GM06990 (cell line): Measurements from ENCODE around the gene GBX1.

Experiments
- DNase-seq: peaks from one replicate; pipeline ENCODE4 v3.0.0-alpha.2; 2011; ENCODE audit not compliant: insufficient read length; ENCODE audit errors: extremely low read depth
- H3K27me3 ChIP-seq: replicated peaks from 2 replicates; pipeline ENCODE4 v1.6.0; 2011; ENCODE audit warnings: low read length; ENCODE audit not compliant: control insufficient read depth, insufficient read depth
- H3K36me3 ChIP-seq: 2 replicates; pipeline ENCODE4 v1.5.1; 2011; ENCODE audit warnings: low read length; ENCODE audit not compliant: control insufficient read depth, insufficient read depth
- H3K4me3 ChIP-seq: replicated peaks from 2 replicates; pipeline ENCODE4 v1.5.1; 2011; ENCODE audit warnings: low read depth, mild to moderate bottlenecking, control low read depth, low read length
- TF ChIP-seq, protein P1 (sequence below): IDR thresholded peaks from 2 replicates; pipeline ENCODE4 v1.5.1; 2011; ENCODE audit warnings: low read length, control low read depth, mild to moderate bottlenecking, inconsistent platforms; ENCODE audit not compliant: insufficient read depth, poor library complexity, severe bottlenecking

GBX1 gene

DNA sequence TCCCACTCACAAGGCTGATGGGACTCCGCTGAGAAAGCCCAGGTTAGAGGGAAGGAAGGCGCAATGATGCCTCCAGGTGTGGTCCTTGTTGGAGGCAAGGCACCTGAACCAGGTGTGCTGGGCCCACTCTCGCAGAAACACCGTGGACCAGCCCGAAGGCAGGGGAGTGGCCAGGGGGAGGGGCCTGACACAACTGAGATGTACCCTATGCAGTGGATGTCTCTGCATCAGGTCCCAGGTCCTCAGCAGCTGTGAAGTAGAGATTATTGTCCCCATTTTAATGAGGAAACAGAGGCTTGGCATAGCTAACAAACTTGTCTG lies 32.0 kb downstream of the GBX1 start:
- H3K4me3 ChIP-seq, result no peak overlapping the region
- DNase-seq, result no peak
- TF ChIP-seq, protein P1, sequence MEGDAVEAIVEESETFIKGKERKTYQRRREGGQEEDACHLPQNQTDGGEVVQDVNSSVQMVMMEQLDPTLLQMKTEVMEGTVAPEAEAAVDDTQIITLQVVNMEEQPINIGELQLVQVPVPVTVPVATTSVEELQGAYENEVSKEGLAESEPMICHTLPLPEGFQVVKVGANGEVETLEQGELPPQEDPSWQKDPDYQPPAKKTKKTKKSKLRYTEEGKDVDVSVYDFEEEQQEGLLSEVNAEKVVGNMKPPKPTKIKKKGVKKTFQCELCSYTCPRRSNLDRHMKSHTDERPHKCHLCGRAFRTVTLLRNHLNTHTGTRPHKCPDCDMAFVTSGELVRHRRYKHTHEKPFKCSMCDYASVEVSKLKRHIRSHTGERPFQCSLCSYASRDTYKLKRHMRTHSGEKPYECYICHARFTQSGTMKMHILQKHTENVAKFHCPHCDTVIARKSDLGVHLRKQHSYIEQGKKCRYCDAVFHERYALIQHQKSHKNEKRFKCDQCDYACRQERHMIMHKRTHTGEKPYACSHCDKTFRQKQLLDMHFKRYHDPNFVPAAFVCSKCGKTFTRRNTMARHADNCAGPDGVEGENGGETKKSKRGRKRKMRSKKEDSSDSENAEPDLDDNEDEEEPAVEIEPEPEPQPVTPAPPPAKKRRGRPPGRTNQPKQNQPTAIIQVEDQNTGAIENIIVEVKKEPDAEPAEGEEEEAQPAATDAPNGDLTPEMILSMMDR, result no peak
- peaks cover 18% of the 10 kb centered on the region for H3K36me3 ChIP-seq
- no peaks in the 10 kb centered on the region for H3K27me3 ChIP-seq

DNA sequence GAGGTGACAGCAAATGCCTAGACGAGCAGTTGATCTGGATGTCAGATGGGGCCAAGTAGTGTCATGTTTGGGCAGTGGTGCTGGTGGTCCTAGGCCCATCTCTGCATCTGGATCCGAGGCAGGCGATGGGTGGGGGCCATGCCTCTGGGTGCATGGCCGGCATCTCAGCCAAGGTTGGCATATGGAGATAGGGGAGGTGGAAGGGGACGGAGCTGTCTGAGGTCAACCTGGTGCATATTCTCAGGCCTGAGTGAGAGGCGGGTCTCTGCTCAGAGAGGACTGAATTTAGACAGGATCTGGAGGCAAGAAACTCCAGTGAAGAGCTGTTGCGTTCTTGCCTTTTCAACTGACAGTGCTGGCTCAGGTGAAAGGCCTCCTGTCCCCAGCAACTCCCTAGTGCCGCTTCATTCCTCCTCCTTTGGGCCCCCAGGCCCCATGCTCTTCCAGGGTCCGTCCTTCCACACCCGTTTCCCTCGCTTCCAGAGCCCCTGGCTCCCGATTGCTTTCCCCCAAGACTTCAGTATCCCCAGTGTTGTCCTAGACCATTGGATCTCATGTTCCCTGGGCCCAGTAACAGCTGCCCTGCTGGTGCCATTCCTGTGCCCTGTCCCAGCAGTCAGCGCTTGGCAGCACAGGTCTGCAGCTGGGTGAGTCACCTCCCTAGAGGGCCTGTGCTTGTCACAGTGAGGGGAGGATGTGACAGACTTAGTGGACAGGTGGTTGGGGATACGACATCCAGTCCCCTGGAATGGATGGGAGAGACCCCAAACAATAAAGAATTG lies 32.6 kb downstream of the GBX1 start:
- peaks cover 18% of the 10 kb centered on the region for H3K36me3 ChIP-seq
- no peak overlapping the region for H3K4me3 ChIP-seq
- TF ChIP-seq, protein P1, result no peak
- no peak for DNase-seq
- H3K27me3 ChIP-seq, result no peaks in the 10 kb centered on the region

DNA sequence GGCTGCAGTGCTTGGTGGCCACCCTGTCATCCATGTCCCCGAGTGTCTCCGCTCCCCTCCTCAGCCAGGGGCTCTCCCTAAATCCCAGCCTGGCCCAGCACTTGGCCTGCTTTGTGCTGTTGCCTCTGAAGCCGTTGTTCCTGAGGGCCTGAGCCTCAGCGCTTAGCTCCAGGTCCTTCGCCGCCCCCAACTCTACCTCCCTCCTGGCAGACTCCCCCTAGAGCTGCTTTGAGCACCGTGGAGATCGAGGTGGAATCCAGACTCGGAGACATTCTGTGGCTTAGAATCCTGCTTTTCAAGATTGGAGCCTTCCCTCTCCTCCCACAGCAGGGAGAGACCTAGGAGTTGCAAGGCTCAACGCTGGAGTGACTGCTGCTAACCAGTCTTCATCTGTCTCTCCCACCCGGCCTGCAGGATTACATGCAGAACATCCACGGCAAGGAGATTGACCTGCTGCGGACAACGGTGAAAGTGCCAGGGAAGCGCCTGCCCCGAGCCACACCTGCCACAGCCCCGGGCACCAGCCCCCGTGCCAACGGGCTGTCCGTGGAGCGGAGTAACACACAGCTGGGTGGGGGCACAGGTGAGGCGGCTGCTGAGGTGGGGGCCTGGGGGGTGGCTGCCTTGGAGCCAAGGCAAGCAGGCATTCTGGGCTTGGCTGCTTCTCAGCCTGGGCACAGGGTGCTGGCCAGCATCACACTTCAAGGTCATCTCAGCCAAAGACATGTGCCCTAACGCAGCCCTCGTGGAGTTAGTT lies 33.3 kb downstream of the GBX1 start:
- DNase-seq, result no peak
- Histone ChIP-seq H3K36me3 (peaks cover 18% of the 10 kb centered on the region), H3K27me3 (no peaks in the 10 kb centered on the region), H3K4me3 (no peak overlapping the region)
- TF ChIP-seq, protein P1, result no peak

DNA sequence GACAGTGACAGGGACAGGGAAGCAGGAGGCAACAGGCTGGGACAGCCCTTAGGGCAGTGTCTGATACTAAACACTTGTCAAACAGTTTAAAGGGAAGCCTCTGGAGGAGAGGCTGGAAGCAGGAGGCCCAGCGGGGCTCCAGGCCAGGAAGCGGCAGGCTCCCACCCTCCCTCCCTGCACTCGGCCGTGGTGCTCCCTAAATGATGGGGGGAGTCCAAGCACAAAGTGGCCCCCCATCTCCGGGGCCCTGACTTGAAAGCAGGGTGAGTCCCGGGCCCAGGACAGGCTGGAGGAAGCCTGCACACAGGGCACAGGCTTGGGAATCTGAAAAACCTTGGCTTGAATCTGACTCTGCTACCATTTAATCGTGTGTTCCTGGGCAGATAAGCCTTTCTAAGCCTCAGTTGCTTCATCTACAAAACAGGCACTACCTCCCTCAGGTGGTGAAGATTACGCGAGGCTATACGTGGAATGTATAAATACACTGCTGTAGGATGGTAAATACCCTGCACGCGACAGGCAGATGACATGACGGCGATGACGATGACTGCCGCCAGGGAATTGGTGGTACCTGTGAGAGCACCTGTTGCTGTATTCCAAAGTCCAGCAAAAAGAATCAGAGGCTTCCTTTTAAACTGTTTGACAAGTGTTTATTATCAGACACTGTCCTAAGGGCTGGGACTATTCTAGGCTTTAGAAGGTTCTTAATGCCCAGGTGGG lies 34.1 kb downstream of the GBX1 start:
- H3K4me3 ChIP-seq, result no peak overlapping the region
- DNase-seq, result no peak
- H3K36me3 ChIP-seq, result peaks cover 18% of the 10 kb centered on the region
- H3K27me3 ChIP-seq, result no peaks in the 10 kb centered on the region
- TF ChIP-seq, protein P1, result no peak

DNA sequence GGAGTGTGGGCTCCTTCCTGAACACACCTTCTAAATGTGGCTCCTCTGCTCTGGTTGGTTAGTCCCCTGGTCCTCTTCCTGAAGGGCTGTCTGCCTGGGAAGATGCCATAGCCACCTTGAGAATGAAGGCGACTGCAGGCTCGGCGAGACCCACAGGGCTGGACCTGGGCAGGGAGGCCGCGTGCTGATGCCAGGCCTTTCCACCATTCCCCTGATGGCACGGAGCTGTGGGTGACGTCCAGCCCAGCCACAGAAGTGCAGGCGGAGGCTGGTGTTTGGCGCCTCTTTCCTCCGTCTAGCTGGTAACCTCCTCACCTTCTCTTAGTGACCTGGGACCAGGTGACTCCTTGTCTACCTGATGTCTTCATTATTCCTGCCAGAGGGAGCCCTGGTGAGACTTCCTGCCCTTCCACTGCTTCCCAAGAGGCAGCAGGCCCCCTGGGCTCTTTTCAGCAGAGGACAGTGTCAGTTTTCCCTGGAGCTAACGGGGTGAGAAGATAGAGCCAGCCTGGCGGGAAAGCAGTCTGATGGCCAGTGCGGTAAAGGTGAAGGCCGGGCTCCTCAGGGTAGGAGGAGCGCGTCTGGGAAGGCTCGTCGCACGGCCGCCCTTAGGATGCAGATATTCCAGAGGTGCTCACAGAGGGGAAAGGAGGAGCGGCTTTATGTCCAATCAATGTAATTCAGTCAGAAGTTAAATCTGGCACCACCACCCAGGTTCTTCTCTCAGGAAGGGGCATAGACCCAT lies 34.9 kb downstream of the GBX1 start:
- no peak for DNase-seq
- TF ChIP-seq, protein P1, result no peak
- H3K4me3 ChIP-seq, result no peak overlapping the region
- no peaks in the 10 kb centered on the region for H3K27me3 ChIP-seq
- H3K36me3 ChIP-seq, result peaks cover 18% of the 10 kb centered on the region
